Calu3 (cell line): ENCODE measurements around the gene ZBTB22. TPM values are rescaled to one million over a fixed set of nuclear protein-coding genes. Genes with fewer than 3 reads are reported as not detected.
"Not testable (repeated sequence)": the region's sequence is repeated elsewhere in the genome, so short reads cannot be mapped to it uniquely, and the experiment has no call there.

Experiments
- BruUV-seq: library from RNA; stranded (reverse); fragments of 400-500 nt; replicated peaks from 2 replicates; lab custom pipeline; 2021; lab: Mats Ljungman, UMichigan
- CTCF ChIA-PET: fragments of 300-600 bp; sonication (Branson Sonifier 250); formaldehyde crosslinking; loops from one replicate; lab custom pipeline; 2022; ENCODE audit warnings: antibody characterized with exemption; lab: Charles Lee
- DNase-seq: peaks from one replicate; pipeline ENCODE4 v3.0.0; 2022
- H3K27ac Mint-ChIP-seq: one replicate; pipeline ENCODE4 v1.8.0; 2022; ENCODE audit warnings: mixed read lengths; ENCODE audit not compliant: unreplicated experiment
- H3K27me3 Mint-ChIP-seq: one replicate; pipeline ENCODE4 v1.8.0; 2022; ENCODE audit warnings: mixed read lengths; ENCODE audit not compliant: unreplicated experiment
- H3K36me3 Mint-ChIP-seq: one replicate; pipeline ENCODE4 v1.8.0; 2022; ENCODE audit warnings: mild to moderate bottlenecking, moderate library complexity, mixed read lengths; ENCODE audit not compliant: insufficient read depth, unreplicated experiment
- H3K4me1 Mint-ChIP-seq: one replicate; pipeline ENCODE4 v1.8.0; 2022; ENCODE audit warnings: mild to moderate bottlenecking, low read depth, mixed read lengths; ENCODE audit not compliant: unreplicated experiment
- H3K4me3 Mint-ChIP-seq: one replicate; pipeline ENCODE4 v1.8.0; 2022; ENCODE audit warnings: mild to moderate bottlenecking, low read depth, moderate library complexity, mixed read lengths; ENCODE audit not compliant: unreplicated experiment
- H3K9me3 Mint-ChIP-seq: one replicate; pipeline ENCODE4 v1.8.0; 2022; ENCODE audit warnings: low read depth, mixed read lengths; ENCODE audit not compliant: unreplicated experiment
- intact Hi-C: fragments of 100-400 bp; cut with micrococcal nuclease; formaldehyde crosslinking; loops from one replicate; pipeline ENCODE4 v1.10.0; 2022; ENCODE audit not compliant: unreplicated experiment
- total RNA-seq: library from RNA; stranded (reverse); gene quantifications from 2 replicates; pipeline ENCODE4 v1.2.3, GENCODE V29; 2022
- TF ChIP-seq, protein P1 (sequence below): fragments of 200-600 bp; IDR thresholded peaks from one replicate; pipeline ENCODE4 v1.8.0; 2022; ENCODE audit warnings: antibody characterized with exemption; ENCODE audit not compliant: unreplicated experiment

ZBTB22 gene
- total RNA-seq, 1 experiment from 2014 or later: 22.6 TPM

DNA sequence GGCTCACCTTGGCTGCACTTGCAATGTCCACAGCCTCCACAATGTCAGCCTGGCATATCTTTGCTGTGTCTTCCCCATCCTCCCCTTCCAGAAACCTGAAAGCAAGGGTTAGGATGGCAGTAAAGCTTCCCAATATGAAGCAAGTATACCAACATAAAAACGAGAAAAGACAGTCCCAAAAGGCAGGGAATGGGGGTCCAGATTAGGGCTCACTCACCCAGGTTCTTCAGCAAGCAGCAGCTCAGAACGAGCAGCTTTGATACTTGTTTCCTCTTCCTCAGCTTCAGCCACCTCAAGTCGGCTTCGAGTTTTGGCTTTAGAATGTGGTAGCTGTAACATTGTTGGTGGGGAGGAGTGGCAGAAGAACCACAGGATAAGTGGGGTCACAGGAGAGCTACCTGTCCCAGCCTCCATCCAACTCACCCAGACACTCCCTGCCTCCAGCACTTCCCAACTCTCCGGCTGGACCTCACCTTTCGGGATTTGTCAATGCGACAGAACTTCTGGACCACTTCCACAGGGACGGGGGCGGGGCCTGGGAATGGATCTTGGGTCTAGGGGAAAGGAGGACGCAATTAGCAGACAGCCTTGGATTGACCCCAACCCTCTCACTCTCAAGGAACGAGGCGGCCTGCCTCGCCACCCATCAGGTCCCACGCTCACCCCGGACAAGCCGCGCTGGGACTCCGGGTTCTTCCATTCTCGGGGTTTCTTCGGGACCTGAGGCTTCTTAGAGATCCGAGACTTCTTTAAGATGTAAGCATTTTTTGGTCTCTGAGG, 29.2 kb downstream of the ZBTB22 start:
- TF ChIP-seq, protein P1, sequence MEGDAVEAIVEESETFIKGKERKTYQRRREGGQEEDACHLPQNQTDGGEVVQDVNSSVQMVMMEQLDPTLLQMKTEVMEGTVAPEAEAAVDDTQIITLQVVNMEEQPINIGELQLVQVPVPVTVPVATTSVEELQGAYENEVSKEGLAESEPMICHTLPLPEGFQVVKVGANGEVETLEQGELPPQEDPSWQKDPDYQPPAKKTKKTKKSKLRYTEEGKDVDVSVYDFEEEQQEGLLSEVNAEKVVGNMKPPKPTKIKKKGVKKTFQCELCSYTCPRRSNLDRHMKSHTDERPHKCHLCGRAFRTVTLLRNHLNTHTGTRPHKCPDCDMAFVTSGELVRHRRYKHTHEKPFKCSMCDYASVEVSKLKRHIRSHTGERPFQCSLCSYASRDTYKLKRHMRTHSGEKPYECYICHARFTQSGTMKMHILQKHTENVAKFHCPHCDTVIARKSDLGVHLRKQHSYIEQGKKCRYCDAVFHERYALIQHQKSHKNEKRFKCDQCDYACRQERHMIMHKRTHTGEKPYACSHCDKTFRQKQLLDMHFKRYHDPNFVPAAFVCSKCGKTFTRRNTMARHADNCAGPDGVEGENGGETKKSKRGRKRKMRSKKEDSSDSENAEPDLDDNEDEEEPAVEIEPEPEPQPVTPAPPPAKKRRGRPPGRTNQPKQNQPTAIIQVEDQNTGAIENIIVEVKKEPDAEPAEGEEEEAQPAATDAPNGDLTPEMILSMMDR: no peak
- peak overlapping the region; percentile 69 for H3K27ac Mint-ChIP-seq
- peaks cover 76% of the 10 kb centered on the region for H3K36me3 Mint-ChIP-seq
- no peaks in the 10 kb centered on the region for H3K27me3 Mint-ChIP-seq
- DNase-seq: no peak
- H3K4me3 Mint-ChIP-seq: peak overlapping the region; percentile 81
- H3K4me1 Mint-ChIP-seq: peaks cover 39% of the 10 kb centered on the region
- CTCF ChIA-PET: interaction anchor here (0.6 to 2.7 kb wide), 9 partner anchors 9 to 1840 kb away, joined by 3 to 11 read pairs (median 9); partner anchors contain the start of genes B3GALT4, RGL2 and ZBTB22
- BruUV-seq: TSS peak; percentile 70
- H3K9me3 Mint-ChIP-seq: no peaks in the 10 kb centered on the region
- intact Hi-C loops: no loop called here

DNA sequence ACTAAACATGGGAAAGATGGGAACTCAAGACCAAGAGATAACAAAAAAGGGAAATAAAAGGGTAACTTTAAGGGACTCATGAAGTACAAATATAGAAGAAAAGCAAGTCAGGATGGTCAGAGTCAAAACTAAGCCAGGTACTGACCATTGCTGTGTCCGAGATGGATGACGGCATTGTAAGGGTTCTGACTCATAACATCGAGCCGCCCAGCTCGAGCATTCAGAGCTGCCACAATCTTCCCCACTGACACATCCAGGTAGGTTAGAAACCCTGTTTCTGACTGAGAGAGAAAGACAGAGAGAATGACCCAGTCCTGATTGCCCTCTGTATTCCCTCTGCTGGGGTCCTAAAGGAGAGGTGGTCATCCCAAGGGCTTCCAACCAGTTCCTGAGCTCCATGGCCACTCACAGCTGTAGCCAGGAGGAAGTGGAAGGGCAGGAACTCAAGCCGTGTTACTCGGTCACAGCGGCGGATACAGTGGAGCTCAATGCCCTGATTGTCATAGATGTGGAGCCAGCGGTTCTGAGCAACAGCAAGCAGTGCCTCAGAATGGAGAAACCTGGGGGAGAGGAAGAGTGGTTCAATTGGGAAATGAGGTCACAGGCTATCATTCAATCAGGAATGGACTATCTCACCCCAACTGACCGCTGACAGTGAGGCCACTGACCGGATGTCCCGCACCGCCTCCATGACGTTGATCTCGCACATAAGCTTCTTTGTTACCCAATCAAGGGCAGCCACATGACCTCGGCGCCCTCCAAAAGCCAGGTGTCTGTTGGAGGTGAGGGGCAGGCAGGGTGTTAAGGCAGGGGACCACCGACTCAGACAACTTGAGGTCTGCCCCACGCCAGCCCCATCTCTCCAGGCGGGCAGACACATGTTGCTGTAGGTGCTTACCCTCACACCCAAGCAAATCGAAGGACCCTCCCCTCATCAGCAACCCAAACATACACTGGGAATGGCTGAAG, 30.3 kb downstream of the ZBTB22 start:
- no peak for DNase-seq
- Mint-ChIP-seq H3K36me3 (peaks cover 76% of the 10 kb centered on the region), H3K4me1 (peaks cover 39% of the 10 kb centered on the region), H3K4me3 (peak overlapping the region; percentile 81), H3K9me3 (no peaks in the 10 kb centered on the region), H3K27me3 (no peaks in the 10 kb centered on the region), H3K27ac (peak overlapping the region; percentile 12)
- no TSS peak for BruUV-seq
- TF ChIP-seq, protein P1: no peak
- intact Hi-C loops: no loop called here
- CTCF ChIA-PET: interaction anchor here (0.8 to 2.7 kb wide), 2 partner anchors 10 to 11 kb away, joined by 5 to 9 read pairs; partner anchors contain the start of genes B3GALT4 and RGL2

DNA sequence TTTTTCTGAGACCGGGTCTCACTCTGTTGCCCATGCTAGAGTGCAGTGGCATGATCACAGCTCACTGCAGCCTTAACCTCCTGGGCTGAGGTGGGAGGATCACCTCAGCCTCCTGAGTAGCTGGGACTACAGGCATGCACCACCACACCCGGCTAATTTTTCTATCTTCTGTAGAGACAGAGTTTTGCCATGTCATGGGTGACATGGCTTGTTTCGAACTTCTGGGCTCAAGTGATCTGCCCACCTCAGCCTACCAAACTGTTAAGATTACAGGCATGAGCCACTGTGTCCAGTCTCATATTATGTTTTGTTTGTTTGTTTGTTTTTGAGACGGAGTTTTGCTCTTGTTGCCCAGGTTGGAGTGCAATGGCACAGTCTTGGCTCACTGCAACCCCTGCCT, 32.3 kb downstream of the ZBTB22 start:
- Mint-ChIP-seq H3K36me3 (peaks cover 77% of the 10 kb centered on the region), H3K4me1 (peaks cover 35% of the 10 kb centered on the region)
- CTCF ChIA-PET, H3K4me3 Mint-ChIP-seq, H3K27me3 Mint-ChIP-seq, DNase-seq, intact Hi-C loops, H3K27ac Mint-ChIP-seq, BruUV-seq, H3K9me3 Mint-ChIP-seq: not testable (repeated sequence)

DNA sequence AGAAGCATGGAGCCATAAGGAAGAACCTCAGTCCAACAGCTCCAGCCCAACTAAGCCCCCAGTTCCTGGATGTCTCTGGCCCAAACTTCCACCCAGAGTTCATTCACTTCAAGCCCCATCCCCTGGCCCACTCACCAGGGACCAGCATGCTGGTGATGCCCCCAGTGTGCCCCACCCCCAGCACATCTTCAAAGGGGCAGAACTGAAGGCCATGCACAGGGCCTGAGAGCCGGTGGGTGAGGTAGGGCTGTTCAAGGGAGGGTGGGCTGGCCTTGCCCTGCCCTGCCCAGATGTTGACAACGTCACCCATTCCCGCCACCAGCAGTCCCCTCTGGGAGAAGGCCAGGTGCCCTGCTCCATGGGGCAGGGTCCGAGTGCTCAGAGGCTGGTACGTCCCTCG, 37.0 kb downstream of the ZBTB22 start:
- Mint-ChIP-seq H3K4me1 (peaks cover 26% of the 10 kb centered on the region), H3K27me3 (no peaks in the 10 kb centered on the region), H3K36me3 (peaks cover 87% of the 10 kb centered on the region), H3K4me3 (no peak overlapping the region), H3K27ac (peak overlapping the region; percentile 62), H3K9me3 (no peaks in the 10 kb centered on the region)
- TF ChIP-seq, protein P1: no peak
- CTCF ChIA-PET: no interaction called here
- no TSS peak for BruUV-seq
- DNase-seq: no peak
- intact Hi-C loops: no loop called here
